NCI-H524 treated with DMSO at 0.1 percent for 48 hours (cell line): ENCODE data around the gene TMEM11.
"Not testable (repeated sequence)": the region's sequence is repeated elsewhere in the genome, so short reads cannot be mapped to it uniquely, and the experiment has no call there.

Experiments used
- DNase-seq: peaks from one replicate; lab custom pipeline; 2025; lab: John Stamatoyannopoulos, UW

Gene TMEM11

DNA sequence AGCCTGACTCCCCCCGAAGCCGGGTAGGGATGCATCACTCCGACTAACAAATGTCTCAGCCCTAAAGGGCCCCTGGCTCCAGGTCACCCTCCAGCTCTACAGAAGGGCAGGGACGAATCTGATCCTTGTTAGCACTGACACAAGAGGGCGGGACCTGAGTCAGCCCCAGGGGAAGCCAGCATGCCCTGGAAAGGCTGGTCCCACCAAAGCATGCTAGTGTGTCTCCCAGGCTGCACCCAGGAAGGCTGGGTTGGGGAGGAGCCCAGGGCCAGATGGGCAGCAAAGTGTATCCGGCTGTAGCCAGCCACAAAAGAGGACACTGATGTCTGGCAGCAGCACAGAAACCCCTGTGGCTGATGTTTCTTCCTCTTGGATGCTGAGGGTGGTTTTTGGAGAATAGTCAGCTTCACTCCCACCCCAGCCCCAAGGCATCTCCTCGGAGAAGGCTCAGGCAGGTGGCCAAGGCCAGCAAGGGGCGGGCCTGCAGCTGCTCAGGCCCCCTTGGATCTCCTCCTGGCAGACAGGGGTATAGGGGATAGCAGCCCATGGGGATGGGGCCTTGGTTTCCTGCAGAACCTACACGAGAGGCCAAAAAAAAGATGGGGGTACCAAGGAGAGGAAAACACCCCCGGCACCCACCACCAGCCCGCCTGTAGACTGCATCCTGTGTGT, 28.2 kb upstream of the TMEM11 start:
- DNase-seq: no peak

DNA sequence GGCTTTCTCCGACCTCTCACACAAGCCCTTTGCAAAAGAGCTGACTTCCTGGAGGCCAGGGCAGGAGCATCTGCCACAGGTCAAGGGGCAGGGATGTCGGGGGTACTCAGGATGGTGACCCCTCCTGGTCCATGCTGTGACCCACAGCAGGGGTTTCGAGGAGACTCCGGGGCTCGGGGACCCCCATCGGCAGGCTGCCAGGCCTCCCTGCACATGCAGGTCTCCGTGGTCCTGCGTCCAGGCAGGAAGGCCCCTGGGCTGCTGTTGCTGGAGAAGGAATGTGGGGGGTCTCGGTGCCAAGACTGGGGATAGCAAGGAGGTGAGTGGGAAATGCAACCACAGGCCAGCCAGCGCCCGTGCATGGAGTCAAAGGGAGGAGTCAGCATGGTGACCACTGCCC, 27.6 kb upstream of the TMEM11 start:
- no peak for DNase-seq

GRCh38 chr17:21240369-21241055, 26.6 kb upstream of the TMEM11 start:
- no peak for DNase-seq

DNA sequence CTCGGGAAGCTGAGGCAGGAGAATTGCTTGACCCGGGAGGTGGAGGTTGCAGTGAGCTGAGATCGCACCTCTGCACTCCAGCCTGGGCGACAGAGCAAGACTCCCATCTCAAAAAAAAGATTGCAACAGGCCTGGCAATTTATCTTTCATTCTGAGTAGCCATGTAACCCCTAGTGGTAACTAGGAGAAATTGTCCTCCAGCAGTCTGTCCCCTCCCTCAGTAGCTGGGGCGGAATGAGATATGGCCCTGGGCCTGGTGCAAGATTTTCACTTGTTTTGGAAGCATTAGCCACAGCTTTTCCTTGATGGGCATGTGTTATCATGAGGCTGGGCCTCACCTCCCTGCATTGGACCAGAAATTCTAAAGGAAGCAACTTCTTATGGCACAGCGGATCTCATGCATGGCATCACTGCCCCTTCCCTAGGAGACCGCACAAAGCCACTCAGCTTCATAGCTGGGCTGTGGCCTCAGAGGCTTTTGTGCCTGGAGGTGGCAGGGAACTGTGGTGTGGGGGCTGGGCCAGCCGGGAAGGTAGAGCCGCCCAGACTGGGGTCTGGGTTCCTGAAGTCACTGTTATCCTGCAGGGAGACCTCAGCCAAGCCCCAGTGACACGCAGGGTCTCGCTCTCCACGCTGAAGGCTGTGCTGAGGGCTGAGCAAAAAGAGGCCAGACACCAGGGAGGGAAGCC, 25.9 kb upstream of the TMEM11 start:
- DNase-seq: no peak

GRCh38 chr17:21235921-21236320, 22.0 kb upstream of the TMEM11 start:
- DNase-seq: no peak

DNA sequence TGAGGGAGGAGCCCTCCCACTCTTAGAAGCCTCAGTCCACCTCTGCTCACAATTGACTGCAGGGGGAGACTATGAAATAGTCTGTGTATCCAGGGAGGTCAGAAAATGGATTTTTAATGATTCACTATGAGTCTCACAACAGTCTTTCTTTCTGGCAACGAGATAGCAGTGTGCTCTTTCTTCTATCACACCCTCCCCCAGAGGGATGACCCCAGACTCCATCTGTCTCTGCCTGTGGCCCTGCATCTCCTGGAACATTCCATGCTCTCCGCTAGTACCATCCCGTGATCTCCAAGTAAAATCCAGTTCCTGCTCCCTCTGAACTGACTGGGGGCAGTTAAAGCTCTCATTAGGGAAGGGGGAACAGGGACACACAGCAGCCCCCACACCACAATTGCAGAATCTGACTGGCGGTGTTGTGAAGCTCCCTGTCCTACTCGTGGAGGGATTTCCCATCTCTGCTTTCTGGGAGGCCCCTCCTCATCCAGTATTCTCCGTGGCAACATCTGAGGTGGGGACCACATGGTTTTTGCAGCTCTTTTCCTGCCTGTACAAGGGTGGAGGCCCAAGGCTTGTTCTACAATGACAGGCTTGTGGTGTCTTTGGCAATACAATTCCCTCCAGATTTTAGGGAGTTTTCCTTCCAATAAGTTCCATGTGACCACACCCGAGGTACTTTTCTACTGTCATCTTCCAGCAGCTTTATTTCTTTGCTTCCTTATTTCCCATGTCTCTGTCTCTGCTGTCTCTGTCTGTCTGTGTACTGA, 19.8 kb upstream of the TMEM11 start:
- DNase-seq: no peak

GRCh38 chr17:21232033-21232749, 18.2 kb upstream of the TMEM11 start:
- no peak for DNase-seq

DNA sequence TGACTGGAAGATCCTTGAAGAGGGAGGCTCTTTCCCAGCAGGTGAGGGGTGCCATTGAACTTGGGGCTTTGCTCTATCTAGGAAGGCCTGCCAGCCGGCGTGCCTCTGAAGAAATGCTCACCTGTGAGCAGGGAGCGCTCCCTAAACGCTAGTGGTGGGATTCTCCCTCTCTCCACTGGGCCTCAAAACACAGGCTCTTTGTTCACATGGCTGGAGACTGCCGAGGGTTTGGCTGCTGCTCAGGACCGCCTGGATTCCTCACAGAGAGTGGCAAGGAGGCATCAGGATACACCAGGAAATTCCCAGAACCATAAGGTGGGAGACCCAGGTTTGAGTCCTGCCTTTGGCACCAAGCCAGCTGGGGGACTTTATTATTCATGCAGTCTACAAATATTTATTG, 17.6 kb upstream of the TMEM11 start:
- DNase-seq: no peak

GRCh38 chr17:21228845-21229244, 14.9 kb upstream of the TMEM11 start:
- DNase-seq: no peak

DNA sequence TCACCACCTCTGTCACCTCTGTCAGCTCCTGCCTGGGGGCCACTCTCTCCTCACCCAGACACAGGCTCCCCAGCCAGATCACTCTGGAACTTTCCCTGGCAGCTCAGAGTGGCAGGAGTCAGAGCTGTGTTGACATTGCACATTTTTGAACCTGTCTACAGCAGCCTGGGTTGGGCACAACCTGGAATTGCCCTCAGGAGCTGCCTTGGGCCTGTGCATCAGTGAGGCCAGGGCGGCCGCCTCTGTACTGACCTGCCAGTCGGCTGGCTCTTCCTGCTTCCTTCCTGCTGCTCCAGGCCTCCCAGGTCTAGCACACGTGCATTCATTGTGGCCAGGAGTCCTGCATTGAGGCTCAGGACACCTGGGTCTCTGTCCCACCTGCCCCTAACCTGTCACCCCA, 14.2 kb upstream of the TMEM11 start:
- DNase-seq: no peak

GRCh38 chr17:21227277-21227676, 13.3 kb upstream of the TMEM11 start:
- DNase-seq: not testable (repeated sequence)

DNA sequence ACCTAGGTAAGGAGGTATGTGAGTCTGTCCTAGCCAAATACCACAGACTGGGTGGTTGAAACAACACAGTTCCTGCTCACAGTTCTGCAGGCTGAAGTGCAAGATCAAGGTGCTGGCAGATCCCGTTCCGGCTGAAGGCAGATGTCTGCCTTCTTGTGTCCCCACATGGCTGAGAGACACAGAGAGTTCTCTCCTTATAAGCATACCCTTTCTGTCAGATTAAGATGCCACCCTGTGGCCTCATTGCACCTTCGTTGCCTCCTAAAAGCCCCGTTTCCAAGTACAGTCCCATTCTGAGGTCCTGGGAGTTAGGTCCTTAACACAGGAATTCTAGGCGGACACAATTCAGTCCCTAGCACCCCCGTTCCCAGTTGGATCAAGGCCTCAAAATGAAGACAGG, 9.1 kb upstream of the TMEM11 start:
- DNase-seq: no peak

DNA sequence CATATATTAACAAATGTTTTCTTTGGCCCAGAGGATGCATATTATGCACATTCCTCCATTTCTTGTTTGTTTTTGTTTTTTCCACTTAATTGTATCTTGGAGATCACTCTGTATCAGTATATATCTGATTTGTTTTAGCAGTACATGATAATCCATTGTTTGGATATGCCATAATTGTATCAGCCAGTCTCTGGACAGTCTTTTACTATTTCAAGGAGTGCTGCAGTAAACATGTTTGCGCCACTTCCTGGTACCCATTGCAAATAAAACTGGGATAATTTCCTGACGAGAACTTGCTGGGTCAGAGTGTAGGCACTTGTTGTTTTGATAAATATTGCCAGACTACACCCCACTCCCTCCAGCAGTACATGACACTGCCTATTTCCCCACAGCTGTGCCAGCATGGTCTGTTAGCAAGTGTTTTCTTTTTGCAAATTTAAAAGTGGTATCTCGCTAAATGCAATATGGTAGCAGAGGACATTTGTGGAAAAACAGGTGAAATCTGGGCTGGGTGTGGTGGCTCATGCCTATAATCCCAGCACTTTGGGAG, 4.9 kb upstream of the TMEM11 start:
- no peak for DNase-seq

- DNase-seq: no peak
Observed at GRCh38 chr17:21218101-21218500, 4.1 kb upstream of the TMEM11 start.

GRCh38 chr17:21217346-21217745, 3.4 kb upstream of the TMEM11 start:
- DNase-seq: no peak

- DNase-seq: no peak
Observed at GRCh38 chr17:21215935-21216334, 2.0 kb upstream of the TMEM11 start.

DNA sequence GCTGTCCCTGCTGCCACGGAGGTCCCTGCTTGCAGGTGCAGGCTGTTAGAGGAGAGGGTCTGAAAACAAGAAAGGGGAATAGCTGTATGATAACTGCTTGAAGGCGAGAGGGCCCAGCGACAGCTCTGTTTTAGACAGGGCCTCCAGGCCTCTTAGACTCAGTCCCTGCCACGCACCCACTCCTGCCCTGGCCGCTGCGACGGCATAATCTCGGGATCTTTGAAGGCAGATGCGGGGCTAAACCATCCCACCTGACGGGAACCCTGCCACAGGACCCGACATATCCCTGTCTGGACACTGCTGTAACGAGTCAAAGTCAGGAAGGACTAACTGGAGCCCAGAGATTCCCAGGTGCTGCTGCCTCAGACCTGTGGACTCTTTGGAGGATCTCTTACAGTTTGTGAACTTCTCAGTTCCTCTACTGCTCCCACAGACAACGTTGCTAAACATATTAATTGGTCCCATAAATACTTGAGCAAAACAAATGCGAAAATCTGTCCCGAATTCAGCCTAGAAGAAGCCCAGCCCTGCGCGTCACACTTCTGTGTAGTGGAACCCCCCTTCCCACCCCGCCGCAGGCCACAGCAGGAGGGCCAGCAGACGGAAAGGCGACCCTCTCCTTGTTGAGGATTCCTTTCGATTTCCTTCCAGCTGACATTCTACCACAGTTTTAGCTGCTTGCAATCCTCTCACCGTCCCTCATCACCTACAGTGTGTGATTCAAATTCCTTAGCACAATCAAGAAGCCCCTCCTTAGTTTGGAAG, 998 bp upstream of the TMEM11 start:
- no peak for DNase-seq

- no peak for DNase-seq
Observed at GRCh38 chr17:21213638-21214014, 335 bp downstream of the TMEM11 start.

- no peak for DNase-seq
Observed at GRCh38 chr17:21212826-21213637, 929 bp downstream of the TMEM11 start.
